Daoy (cell line): ENCODE measurements around the gene PLTP. TPM values are rescaled to one million over a fixed set of nuclear protein-coding genes. Genes with fewer than 3 reads are reported as not detected.
A peak's percentile ranks its signal among the peaks of the same experiment; 100 is the strongest.
"Not testable (repeated sequence)": the region's sequence is repeated elsewhere in the genome, so short reads cannot be mapped to it uniquely, and the experiment has no call there.

Experiments used
- DNase-seq: peaks from one replicate; pipeline ENCODE4 v3.0.0-alpha.2; 2015; ENCODE audit warnings: low read depth
- total RNA-seq: library from RNA; depleted of rRNA; stranded (reverse); fragments of >200 nt; shearing (Covaris generic); gene quantifications from 2 replicates; pipeline ENCODE4 v1.2.3, GENCODE V29; 2014

Gene PLTP
- total RNA-seq, 1 experiment from 2014 or later: 0.80 TPM

DNA sequence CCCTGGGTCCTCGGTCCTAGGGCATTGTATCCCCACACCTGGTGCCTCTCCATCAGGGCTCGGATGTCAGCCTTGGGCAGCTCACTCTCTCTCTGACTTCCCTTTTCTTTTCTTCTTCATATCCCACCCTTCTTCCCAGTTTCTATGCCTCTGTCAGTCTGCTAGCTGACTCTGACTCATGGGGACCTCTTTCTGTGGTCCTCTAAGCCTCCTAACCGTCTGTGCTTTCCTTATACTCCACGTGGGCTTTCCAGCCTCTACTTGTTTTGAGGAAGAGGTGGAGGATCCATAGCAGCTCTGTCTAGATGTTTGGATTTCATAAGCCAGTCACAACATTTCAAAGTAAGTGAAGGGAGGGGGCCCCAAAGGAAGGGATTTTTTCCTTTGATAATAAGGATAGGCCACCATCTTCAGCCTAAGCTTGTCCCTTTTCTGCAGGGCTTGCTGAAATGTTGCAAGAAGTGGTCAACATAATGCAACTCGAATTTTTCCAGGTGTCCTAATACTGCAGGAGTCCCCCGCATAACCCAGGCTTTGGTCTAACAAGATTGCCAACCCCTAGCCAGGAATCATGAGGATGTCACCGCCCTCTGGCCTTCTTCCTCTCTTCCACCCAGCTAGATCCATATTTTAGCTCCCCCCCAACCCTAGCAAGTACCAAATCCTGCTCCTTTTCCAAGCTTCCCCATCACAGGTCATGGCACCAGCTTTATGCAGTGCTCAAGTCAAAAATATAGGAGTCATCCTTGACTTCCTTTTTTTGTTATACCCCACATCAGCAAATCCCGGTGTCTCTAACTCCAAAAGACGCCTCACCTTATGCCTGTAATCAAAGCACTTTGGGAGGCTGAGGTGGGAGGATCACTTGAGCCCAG, 8.7 kb upstream of the PLTP start:
- DNase-seq: no peak

DNA sequence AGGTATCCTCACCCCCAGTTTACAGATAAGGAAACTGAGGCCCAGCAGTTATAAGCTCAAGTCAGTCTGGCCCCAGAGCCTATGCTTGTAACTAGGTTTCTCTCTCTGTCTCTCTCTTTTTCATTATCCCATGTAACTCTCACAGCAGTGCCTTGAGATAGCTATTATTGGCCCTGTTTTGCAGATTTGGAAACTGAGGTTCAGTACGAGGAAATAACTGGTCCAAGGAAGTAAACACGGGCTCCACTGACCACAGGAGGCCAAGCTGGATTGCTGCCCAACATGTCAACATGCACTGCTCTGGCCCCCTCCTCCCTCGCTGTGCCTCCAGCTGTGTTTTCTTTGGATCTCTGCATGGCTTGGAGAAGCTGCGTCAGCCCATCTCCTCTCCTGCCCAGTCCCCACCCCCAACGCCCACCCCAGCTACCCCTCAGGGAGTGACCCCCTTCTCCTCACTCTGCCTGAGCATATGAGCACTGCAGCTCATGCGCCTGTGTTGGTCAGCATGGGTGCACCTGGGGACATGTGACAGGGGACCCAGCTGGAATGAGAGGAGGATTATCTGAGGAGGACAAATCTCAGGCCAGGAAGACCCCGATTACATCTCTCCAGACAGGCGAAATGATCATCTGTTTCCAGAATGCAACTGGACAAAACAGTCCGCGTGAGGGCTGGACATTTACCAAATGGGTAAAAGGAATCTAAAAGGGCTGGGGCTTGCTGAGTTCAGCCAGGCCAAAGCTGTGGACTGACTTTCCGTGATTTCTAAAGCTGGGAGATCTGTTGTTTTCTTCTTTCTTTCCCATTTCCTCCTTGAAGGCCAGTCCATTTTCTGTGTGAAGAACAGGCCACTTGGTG, 7.8 kb upstream of the PLTP start:
- DNase-seq: peak; percentile 50

DNA sequence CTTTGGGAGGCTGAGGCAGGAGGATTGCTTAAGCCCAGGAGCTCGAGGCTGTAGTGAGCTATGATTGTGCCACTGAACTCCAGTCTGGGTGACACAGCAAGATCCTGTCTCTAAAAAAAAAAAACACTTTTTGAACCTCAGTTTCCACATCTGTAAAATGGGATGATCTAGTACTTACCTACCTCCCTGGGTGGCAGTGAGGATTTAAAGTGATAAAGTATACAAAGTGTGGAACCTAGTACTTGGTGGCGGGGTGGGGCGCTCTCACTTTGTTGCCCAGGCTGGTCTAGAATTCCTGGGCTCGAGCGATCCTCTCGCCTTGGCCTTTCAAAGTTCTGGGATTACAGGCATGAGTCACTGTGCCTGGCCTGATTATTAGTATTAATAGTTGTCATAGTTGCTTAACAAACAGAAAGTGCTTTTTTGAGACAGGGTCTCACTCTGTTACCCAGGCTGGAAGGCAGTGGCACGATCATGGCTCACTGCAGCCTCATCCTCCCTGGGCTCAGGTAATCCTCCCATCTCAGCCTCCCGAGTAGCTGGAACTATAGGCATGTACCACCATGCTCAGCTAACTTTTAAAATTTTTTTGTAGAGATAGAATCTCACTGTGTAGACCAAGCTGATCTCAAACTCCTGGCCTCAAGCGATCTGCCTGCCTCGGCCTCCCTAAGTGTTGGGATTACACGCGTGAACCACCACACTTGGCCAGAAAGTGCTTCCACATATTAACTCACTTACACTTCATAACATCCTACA, 7.0 kb upstream of the PLTP start:
- no peak for DNase-seq

DNA sequence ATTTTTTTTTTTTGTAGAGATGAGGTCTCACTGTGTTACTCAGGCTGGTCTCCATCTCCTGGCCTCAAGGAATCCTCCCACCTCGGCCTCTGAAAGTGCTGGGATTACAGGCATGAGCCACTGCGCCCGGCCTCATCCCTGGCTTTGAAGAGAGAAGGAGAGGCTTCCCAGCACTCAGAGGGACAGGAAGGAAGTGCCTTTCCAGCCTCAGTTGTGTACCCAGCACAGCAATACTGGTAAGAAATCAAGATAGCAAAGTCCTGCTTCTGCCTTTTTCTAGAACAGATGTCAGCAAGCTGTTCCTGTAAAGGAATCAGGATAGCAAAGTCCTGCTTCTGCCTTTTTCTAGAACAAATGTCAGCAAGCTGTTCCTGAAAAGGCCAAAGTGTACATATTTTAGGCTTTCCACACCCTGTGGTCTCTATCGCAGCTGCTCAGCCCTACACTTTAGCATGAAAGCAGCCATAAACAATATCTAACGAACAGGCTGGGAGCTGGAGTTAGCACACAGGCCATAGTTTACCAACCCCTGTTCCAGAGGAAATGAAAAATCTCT, 6.3 kb upstream of the PLTP start:
- DNase-seq: no peak

DNA sequence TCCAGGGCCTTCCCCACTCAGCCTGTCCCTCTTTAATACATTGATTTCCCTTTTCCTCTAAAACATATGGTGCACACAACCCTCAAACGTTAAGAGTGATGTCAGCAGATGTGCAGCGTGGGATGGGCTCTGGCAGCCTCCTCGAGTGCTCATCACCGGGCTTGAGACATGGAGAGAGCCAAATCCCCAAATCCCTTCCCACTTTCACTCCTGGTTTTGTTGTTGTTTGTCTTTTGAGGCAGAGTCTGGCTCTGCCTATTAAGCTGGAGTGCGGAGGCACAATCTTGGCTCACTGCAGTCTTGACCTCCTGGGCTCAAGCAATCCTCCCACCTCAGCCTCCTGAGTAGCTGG, 5.8 kb upstream of the PLTP start:
- DNase-seq: no peak

DNA sequence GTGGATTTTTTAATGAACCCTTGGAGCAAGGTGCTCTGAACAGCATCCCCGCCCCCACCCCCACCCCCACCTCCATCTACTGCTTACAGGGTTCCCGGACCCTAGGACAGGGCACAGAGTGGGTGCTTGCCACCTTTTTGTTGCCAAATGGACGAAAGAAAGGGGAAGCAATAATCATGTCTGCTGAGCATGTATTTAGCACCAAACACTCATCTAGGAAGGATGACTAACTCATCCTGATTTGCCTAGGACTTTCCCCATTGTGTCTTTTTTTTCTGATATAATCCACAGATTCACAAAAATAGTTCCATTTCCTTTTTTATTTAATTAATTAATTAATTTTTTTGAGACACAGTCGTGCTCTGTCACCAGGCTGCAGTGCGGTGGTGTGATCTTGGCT, 1.2 kb upstream of the PLTP start:
- DNase-seq: no peak

DNA sequence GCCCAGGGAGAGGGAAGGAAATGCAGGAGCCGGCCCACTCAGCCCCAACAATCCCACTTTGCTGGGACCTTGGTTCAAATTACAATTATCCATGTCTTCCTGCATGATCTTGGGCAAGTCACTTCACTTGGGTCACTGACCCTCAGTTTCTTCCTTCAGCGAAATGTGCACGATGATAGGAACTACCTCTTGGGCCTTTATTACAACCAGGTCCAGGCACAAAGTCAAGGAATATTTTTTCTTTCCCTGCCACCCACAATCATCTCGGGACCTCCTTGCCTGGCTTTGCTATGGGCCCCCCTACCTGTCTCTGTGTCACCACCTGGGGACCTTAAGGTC, 358 bp upstream of the PLTP start:
- no peak for DNase-seq

DNA sequence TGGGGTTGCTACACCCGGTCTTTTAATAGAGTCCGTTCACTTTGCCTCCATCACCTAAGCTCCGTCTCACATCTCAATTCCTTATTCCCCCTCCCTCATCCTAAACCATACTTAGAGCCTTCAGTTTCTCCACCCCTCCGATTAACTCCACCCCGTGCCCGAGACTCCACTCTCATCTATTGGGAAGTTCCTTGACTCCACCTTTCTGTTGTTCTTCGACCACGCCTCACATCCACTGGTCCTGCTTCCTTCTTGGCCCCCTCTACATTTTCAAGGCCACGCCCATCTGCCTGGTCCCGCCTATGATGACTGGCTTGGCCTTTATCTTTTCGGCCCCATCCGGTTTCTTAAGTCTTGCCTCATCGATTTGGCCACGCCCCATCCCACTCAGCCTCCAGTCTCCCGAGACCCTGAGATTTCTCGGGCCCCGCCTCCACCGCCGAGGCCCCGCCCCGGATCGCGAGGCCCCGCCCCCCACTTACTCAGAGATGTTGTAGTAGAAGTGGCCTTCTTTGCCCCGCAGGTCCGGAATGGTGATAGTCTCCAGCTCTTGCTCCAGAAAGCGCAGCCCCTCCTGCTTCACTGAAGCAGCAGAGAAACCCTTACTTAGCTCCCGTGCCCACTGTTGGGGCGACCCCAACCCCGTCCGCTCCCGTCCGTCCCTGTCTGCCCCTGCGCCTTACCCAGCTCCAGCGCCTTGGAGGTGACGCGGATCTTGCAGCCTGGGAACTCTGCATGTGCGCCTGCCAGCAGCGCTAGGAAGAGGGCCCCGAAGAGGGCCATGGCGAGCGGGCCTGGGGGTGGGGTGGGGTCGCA, 1.1 kb downstream of the PLTP start:
- peak; percentile 96 for DNase-seq

DNA sequence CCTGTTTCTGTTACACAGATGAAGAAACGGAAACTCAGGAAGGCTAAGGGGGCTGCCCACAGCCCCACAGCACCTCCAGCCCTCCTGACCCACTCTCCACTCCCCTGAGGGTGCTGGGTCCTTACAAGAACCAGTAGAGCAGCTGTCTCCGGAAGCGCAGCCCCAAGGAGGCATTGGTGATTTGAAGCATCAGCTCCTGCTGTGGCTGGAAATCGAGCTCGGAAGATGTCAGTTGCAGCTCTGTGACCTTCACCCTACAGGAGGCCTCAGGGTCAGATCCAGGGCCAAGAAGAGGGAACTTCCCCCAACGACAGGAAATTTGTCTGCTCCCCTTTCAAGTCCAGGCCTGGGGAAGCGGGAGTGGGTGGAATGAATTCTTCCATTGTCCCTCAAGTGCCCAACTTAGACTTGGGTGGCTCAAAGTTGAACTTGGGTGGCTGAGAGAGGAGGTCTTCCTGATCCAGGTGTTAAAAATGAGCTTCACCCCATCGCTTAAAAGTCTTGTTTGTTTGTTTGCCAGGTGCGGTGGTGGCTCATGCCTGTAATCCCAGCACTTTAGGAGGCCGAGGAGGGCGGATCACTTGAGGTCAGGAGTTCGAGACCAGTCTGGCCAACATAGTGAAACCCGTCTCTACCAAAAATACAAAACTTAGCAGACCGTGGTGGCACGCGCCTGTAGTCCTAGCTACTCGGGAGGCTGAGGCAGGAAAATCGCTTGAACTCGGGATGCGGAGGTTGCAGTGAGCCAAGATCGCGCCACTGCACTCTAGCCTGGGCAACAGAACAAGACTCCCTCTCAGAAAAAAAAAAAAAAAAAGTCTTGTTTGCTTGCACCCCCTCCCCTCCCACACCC, 1.9 kb downstream of the PLTP start:
- no peak for DNase-seq

DNA sequence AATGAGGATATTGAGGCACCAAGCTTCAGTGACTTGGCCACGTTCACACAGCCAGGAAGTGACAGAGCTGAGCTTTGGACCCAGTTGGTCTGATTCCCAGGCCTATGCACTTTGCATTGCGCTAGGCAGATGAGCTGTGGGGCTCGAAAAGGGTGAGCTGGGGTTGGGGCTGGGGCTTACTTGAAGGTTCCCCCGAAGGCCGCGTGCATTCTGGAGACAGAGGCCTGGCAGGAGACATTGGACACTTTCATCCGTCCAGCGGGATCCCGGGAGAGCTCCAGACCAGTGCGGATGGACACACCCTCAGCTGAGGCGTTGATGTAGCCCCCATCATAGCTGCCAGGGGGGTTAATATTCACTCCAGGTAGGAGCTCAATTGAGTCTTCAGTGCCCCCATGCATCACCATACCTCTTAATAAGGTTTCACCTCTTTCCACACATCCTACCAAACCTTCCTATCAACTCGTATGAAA, 2.6 kb downstream of the PLTP start:
- DNase-seq: no peak

DNA sequence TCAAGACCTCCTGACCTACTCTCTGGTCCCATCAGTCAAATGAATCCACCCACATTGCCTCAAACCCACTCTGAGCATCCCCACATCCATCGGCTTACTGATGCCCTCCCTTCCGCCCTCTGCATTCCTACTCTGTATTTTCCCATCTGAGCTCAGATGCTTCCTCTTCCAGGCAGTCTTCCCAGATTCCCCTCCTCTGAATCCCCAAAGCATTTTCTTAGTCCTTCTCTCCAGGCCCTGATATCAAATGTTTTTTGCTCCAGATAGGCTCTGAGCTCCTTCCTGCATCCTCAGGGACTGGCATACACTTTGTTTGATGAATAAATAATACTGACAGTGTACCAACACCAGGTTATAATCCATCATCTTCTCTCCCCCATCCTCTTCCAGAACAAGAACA, 3.9 kb downstream of the PLTP start:
- DNase-seq: no peak

DNA sequence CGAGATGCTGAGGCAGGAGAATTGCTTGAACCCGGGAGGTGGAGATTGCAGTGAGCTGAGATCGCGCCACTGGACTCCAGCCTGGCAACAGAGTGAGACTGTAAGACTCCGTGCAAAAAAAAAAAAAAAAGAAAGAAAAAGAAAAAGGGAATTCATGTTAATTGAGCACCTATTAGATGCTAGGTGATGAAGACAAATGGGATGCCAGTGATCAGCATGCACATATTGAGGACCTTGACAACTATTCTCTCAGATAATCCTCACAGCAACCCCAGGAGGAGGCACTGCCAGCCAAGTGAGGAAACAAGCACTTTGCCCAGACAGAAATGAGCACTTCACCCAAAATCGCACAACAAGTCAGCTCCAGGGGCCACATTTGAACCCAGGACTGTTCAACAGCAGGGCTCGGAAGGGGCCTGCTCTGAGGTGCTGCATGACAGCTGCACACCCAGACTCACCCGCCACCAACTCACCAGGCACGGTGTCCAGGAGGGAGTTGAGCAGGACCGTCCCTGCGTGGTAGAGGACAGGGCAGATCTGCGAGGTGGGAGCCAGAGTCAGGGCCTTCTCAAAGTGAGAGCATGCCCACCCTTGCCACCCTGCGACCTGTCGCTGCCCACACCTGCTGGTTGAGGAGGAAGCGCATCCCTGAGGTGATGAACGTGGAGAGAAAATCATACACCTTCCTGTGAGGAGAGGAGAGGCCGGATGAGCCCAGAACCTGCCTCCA, 4.6 kb downstream of the PLTP start:
- DNase-seq: no peak

DNA sequence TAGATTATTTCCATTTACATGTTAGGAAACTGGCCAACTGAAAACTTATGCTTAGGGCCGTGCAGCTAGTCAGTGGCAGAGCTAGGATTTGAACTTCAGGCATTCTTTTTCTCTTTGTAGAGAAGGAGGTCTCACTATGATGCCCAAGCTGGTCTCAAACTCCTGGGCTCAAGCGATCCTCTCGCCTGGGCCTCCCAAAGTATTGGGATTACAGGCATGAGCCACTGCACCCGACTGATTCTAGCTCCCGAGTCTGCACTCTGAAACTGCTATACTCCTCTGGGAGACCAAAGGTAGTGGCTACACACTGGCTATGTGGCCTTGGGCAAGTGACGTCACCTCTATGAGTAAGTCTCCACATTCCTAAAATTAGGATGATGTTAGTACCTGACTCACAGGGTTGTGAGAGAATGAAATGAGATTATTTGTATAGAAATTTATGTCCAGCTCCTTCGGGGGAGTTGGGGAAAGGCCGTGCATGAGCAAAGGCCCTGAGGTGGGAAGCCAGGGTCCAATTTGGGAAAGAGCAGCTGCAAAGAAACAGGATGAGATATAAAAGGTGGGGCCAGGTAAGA, 6.4 kb downstream of the PLTP start:
- DNase-seq: peak; percentile 89

DNA sequence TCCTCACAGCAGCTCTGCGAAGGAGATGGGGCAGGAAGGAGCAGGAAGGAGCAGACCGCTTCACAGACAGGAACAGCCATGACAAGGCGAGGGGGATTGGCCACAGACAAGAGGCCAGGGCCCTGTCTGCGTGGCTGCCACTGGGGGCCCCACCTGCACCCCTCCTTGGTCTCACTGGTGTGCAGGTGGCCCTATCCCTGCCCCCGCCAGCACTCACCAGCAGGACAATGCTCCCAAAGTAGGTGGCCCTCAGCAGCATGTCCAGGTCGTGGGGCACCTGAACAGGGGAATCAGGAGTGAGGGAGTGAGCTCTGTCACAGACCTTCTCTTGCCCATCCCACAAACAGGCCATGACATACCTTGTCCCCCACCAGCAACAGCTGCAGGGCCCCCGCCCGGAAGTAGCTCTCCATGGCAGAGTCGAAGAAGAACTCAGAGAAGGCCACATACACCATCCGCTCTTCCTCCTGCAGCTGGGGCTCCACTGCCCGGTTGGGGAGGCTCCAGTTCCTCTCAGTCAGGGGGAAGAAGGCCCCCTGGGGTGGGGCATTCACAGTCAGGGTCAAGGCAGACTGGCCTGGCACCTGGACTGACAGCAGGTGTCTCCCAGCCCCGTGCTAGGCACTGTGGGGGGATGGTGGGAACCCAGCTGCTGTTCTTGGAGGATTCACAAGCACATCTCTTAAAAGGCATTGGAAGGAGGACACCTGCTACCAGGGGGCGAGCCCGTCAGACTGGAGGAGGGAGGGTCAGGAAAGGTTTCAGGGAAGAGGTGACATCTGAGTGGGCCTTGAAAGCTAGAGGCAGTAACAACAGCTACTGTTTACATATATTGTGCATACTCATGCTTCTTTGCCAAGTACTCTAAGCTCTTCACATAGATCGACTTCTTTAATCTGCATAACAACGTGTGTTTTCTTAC, 7.1 kb downstream of the PLTP start:
- no peak for DNase-seq

DNA sequence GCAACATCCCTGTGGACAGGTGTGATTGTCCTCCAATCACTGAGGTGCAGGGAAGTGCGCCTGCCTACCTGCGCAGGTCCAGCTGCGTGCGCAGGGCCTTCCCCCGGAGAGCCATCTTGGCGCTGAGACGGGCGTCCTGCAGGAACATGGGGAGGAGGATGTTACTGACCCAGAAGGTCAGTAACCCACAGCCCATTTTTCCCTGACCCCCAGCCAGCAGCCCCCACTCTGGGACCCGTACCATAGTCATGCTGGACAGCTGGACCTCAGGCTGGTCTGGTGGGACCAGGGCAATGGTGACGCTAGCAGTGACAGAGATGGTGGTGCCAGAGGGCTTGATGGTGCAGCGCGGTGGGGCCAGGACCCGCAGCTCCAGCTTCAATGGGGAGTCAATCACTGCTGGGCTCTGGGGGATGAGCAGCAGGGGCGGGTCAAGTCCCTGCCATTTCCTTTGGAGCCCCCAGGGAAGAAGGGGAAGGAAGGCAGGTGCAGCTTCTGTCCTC, 9.7 kb downstream of the PLTP start:
- no peak for DNase-seq

DNA sequence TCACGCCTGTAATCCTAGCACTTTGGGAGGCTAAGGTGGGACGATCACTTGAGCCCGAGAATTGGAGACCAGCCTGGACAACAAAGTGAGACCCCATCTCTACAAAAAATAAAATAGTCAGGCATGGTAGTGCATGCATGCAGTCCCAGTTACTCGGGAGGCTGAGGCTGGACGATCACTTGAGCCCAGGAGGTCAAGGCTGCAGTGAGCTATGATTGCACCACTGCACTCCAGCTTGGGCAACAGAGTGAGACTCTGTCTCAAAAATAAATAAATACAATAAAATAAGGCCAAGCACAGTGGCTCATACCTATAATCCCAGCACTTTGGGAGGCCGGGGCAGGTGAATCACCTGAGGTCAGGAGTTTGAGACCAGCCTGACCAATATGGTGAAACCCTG, 10.6 kb downstream of the PLTP start:
- DNase-seq: not testable (repeated sequence)

DNA sequence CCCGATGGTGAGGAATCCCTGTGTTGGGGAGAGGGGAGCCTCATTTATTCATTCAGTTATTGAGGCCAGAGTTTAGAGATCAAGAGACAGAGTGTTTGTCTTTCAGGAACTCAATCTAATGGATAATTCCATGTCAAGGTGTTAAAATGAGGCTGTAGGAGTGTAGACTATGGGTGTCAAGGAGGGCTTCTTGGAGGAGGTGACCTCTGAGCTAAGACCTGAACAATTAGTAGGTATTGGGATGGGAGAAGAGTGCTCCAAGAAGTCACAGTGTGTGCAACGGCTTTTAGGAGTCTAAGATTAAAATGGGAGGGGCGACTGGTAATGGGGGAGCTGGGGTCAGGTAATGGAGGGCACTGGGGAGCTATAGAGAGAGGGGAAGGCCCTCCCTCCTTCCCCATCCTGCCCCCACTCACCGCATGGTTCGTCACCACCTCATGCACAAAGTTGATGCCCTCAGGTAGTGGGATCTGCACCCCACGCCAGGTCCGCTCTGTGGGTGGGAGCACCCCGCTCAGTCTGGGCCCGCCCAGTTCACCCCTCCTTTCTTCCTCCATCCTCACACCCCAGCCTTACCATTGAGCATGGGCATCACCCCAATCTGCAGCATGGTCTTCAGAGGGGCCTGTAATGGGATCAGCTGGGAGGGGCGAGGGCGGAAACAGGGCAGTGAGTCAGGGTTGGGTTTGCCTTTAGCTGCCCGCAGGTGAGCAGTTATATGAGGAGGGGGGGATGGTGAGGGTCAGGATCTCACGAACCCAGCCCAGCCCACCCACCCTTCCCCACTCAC, 12.7 kb downstream of the PLTP start:
- DNase-seq: no peak
